ENCODE data around the gene KIFC3. TPM values are rescaled to one million over a fixed set of nuclear protein-coding genes. Genes with fewer than 3 reads are reported as not detected.

The KIFC3 gene
- total RNA-seq, 1 donor from 2014 or later, result 96.9 TPM

GRCh38 chr16:57843400-57843799 lies 41.1 kb upstream of the KIFC3 start:
- Histone ChIP-seq H4K20me1 (ENCODE audit: insufficient read depth, low read length) (no peaks in the 10 kb centered on the region), H2AFZ (ENCODE audit: low read depth, low read length) (no peak overlapping the region), H3K27ac (ENCODE audit: low read depth, low read length) (peak overlapping the region; percentile 38), H3K36me3 (ENCODE audit: insufficient read depth, low read length) (no peaks in the 10 kb centered on the region), H3K4me3 (ENCODE audit: insufficient read depth, low read depth, low read length) (no peak overlapping the region), H3K4me1 (ENCODE audit: insufficient read depth, low read length) (peaks cover 10% of the 10 kb centered on the region), H3K27me3 (ENCODE audit: insufficient read depth, low read length) (no peaks in the 10 kb centered on the region), H3K79me2 (ENCODE audit: insufficient read depth, low read length) (no peaks in the 10 kb centered on the region), H3K9me3 (ENCODE audit: insufficient read depth, low read depth, low read length) (no peaks in the 10 kb centered on the region), H3K9ac (ENCODE audit: low read length) (no peak overlapping the region), H3K4me2 (ENCODE audit: low read length) (no peak overlapping the region)
- H3K27ac Mint-ChIP-seq (ENCODE audit: unreplicated experiment), result peak overlapping the region; percentile 70
- peaks cover 33% of the 10 kb centered on the region for H3K4me1 Mint-ChIP-seq (ENCODE audit: low read depth, unreplicated experiment)
- no peaks in the 10 kb centered on the region for H3K27me3 Mint-ChIP-seq (ENCODE audit: low read depth, unreplicated experiment)
- TF ChIP-seq, protein P1, sequence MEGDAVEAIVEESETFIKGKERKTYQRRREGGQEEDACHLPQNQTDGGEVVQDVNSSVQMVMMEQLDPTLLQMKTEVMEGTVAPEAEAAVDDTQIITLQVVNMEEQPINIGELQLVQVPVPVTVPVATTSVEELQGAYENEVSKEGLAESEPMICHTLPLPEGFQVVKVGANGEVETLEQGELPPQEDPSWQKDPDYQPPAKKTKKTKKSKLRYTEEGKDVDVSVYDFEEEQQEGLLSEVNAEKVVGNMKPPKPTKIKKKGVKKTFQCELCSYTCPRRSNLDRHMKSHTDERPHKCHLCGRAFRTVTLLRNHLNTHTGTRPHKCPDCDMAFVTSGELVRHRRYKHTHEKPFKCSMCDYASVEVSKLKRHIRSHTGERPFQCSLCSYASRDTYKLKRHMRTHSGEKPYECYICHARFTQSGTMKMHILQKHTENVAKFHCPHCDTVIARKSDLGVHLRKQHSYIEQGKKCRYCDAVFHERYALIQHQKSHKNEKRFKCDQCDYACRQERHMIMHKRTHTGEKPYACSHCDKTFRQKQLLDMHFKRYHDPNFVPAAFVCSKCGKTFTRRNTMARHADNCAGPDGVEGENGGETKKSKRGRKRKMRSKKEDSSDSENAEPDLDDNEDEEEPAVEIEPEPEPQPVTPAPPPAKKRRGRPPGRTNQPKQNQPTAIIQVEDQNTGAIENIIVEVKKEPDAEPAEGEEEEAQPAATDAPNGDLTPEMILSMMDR (IDR thresholded peaks at IDR 0.05; ENCODE audit: insufficient read depth, low read depth, low read length), result no peak
- no peak for TF ChIP-seq EZH2 (IDR thresholded peaks at IDR 0.05; ENCODE audit: insufficient read depth, low read length)
- no peak for FAIRE-seq
- no peak for DNase-seq (ENCODE audit: low read depth)
- H3K9me3 Mint-ChIP-seq (ENCODE audit: unreplicated experiment), result no peaks in the 10 kb centered on the region
- H3K36me3 Mint-ChIP-seq (ENCODE audit: low read depth, unreplicated experiment), result no peaks in the 10 kb centered on the region
- H3K4me3 Mint-ChIP-seq (ENCODE audit: unreplicated experiment), result peak overlapping the region; percentile 27

- H3K36me3 Mint-ChIP-seq (ENCODE audit: low read depth, unreplicated experiment), result no peaks in the 10 kb centered on the region
- peaks cover 41% of the 10 kb centered on the region for H3K4me1 Mint-ChIP-seq (ENCODE audit: low read depth, unreplicated experiment)
- Histone ChIP-seq H3K79me2 (ENCODE audit: insufficient read depth, low read length) (no peaks in the 10 kb centered on the region), H3K4me1 (ENCODE audit: insufficient read depth, low read length) (peaks cover 18% of the 10 kb centered on the region), H4K20me1 (ENCODE audit: insufficient read depth, low read length) (no peaks in the 10 kb centered on the region), H3K4me3 (ENCODE audit: insufficient read depth, low read depth, low read length) (no peak overlapping the region), H3K9ac (ENCODE audit: low read length) (no peak overlapping the region), H3K9me3 (ENCODE audit: insufficient read depth, low read depth, low read length) (no peaks in the 10 kb centered on the region), H2AFZ (ENCODE audit: low read depth, low read length) (no peak overlapping the region), H3K4me2 (ENCODE audit: low read length) (peak overlapping the region; percentile 70), H3K27ac (ENCODE audit: low read depth, low read length) (peak overlapping the region; percentile 73), H3K36me3 (ENCODE audit: insufficient read depth, low read length) (no peaks in the 10 kb centered on the region), H3K27me3 (ENCODE audit: insufficient read depth, low read length) (no peaks in the 10 kb centered on the region)
- no peak for FAIRE-seq
- TF ChIP-seq, protein P1 (IDR thresholded peaks at IDR 0.05; ENCODE audit: insufficient read depth, low read depth, low read length), result no peak
- TF ChIP-seq EZH2 (IDR thresholded peaks at IDR 0.05; ENCODE audit: insufficient read depth, low read length), result no peak
- DNase-seq (ENCODE audit: low read depth), result no peak
- H3K9me3 Mint-ChIP-seq (ENCODE audit: unreplicated experiment), result no peaks in the 10 kb centered on the region
- no peak overlapping the region for H3K4me3 Mint-ChIP-seq (ENCODE audit: unreplicated experiment)
- H3K27ac Mint-ChIP-seq (ENCODE audit: unreplicated experiment), result peak overlapping the region; percentile 95
- no peaks in the 10 kb centered on the region for H3K27me3 Mint-ChIP-seq (ENCODE audit: low read depth, unreplicated experiment)
Measured at GRCh38 chr16:57842601-57843000, 40.3 kb upstream of the KIFC3 start.

- H3K36me3 Mint-ChIP-seq (ENCODE audit: low read depth, unreplicated experiment), result no peaks in the 10 kb centered on the region
- H3K4me1 Mint-ChIP-seq (ENCODE audit: low read depth, unreplicated experiment), result peaks cover 42% of the 10 kb centered on the region
- Histone ChIP-seq H3K36me3 (ENCODE audit: insufficient read depth, low read length) (no peaks in the 10 kb centered on the region), H2AFZ (ENCODE audit: low read depth, low read length) (no peak overlapping the region), H3K79me2 (ENCODE audit: insufficient read depth, low read length) (no peaks in the 10 kb centered on the region), H3K27ac (ENCODE audit: low read depth, low read length) (no peak overlapping the region), H3K27me3 (ENCODE audit: insufficient read depth, low read length) (no peaks in the 10 kb centered on the region), H4K20me1 (ENCODE audit: insufficient read depth, low read length) (no peaks in the 10 kb centered on the region), H3K9me3 (ENCODE audit: insufficient read depth, low read depth, low read length) (no peaks in the 10 kb centered on the region), H3K9ac (ENCODE audit: low read length) (no peak overlapping the region), H3K4me1 (ENCODE audit: insufficient read depth, low read length) (peaks cover 20% of the 10 kb centered on the region), H3K4me2 (ENCODE audit: low read length) (no peak overlapping the region), H3K4me3 (ENCODE audit: insufficient read depth, low read depth, low read length) (no peak overlapping the region)
- peak overlapping the region; percentile 63 for H3K27ac Mint-ChIP-seq (ENCODE audit: unreplicated experiment)
- H3K9me3 Mint-ChIP-seq (ENCODE audit: unreplicated experiment), result no peaks in the 10 kb centered on the region
- no peak overlapping the region for H3K4me3 Mint-ChIP-seq (ENCODE audit: unreplicated experiment)
- TF ChIP-seq, protein P1 (IDR thresholded peaks at IDR 0.05; ENCODE audit: insufficient read depth, low read depth, low read length), result no peak
- TF ChIP-seq EZH2 (IDR thresholded peaks at IDR 0.05; ENCODE audit: insufficient read depth, low read length), result no peak
- FAIRE-seq (no peak), DNase-seq (ENCODE audit: low read depth) (no peak)
- H3K27me3 Mint-ChIP-seq (ENCODE audit: low read depth, unreplicated experiment), result no peaks in the 10 kb centered on the region
Measured at GRCh38 chr16:57840833-57841232, 38.5 kb upstream of the KIFC3 start.
